ENCODE results near the gene SYT10.

- TF ChIP-seq CTCF (IDR thresholded peaks at IDR 0.05) (no peak), POLR2A (IDR thresholded peaks at IDR 0.05) (no peak), POLR2AphosphoS5 (IDR thresholded peaks at IDR 0.05) (no peak)
Measured at GRCh38 chr12:33427071-33427470, 12.5 kb downstream of the SYT10 start.

Measured in prostate gland (tissue), 2 donors.